Keratinocyte (primary cell): ENCODE results near the gene NSG2. TPM values are rescaled to one million over a fixed set of nuclear protein-coding genes. Genes with fewer than 3 reads are reported as not detected.

ENCODE experiments used
- DNase-seq: peaks from one replicate; pipeline ENCODE4 v3.0.0-alpha.2; 2011; ENCODE audit warnings: low read depth, missing footprints, low spot score
- FAIRE-seq: peaks from 2 replicates; lab custom pipeline; 2011; peaks lifted over from hg19 to GRCh38; lab: Jason Lieb, UNC
- H2AFZ ChIP-seq: 2 replicates; pipeline ENCODE4 v1.6.0; 2012; ENCODE audit warnings: low read length, control low read depth, inconsistent platforms; ENCODE audit not compliant: control insufficient read depth
- H3K27ac ChIP-seq: 2 replicates; pipeline ENCODE4 v1.5.1; 2011; ENCODE audit warnings: low read length; ENCODE audit not compliant: control insufficient read depth, insufficient read depth
- H3K27me3 ChIP-seq: 3 replicates; pipeline ENCODE4 v1.6.0; 2011; ENCODE audit warnings: low read length; ENCODE audit not compliant: control insufficient read depth, insufficient read depth; ENCODE audit errors: extremely low read depth
- H3K36me3 ChIP-seq, 2 experiments: 2 replicates in 1 of 2; 3 replicates in 1 of 2; pipeline ENCODE4 v1.5.1; 2011; ENCODE audit warnings: low read length in 2 of 2, mild to moderate bottlenecking in 1 of 2; ENCODE audit not compliant: control insufficient read depth in 2 of 2, insufficient read depth in 2 of 2; ENCODE audit errors: extremely low read depth in 1 of 2
- H3K4me1 ChIP-seq: 3 replicates; pipeline ENCODE4 v1.5.1; 2011; ENCODE audit warnings: low read length; ENCODE audit not compliant: control insufficient read depth, insufficient read depth; ENCODE audit errors: extremely low read depth
- H3K4me2 ChIP-seq: 3 replicates; pipeline ENCODE4 v1.6.0; 2011; ENCODE audit warnings: low read depth, low read length; ENCODE audit not compliant: control insufficient read depth, insufficient read depth; ENCODE audit errors: extremely low read depth
- H3K4me3 ChIP-seq, 3 experiments: fragments of 200-600 bp in 1 of 3; sonication (generic) in 1 of 3; 2 replicates in 2 of 3; 3 replicates in 1 of 3; pipeline ENCODE4 v1.5.1; 2011 to 2016; ENCODE audit warnings: low read length in 3 of 3, mild to moderate bottlenecking in 3 of 3, control low read depth in 2 of 3, inconsistent platforms in 1 of 3, low read depth in 1 of 3, mixed read lengths in 1 of 3, mixed run types in 1 of 3, moderate library complexity in 1 of 3; ENCODE audit not compliant: control insufficient read depth in 2 of 3, insufficient read depth in 2 of 3; ENCODE audit errors: extremely low read depth in 1 of 3
- H3K79me2 ChIP-seq: 2 replicates; pipeline ENCODE4 v1.6.0; 2012; ENCODE audit warnings: low read length; ENCODE audit not compliant: control insufficient read depth, insufficient read depth
- H3K9ac ChIP-seq: 3 replicates; pipeline ENCODE4 v1.6.0; 2011; ENCODE audit warnings: low read length; ENCODE audit not compliant: control insufficient read depth, insufficient read depth; ENCODE audit errors: extremely low read depth
- H3K9me1 ChIP-seq: 3 replicates; pipeline ENCODE4 v1.6.0; 2011; ENCODE audit warnings: low read length; ENCODE audit not compliant: control insufficient read depth, insufficient read depth; ENCODE audit errors: extremely low read depth
- H3K9me3 ChIP-seq: 2 replicates; pipeline ENCODE4 v1.5.1; 2012; ENCODE audit warnings: low read depth, low read length; ENCODE audit not compliant: control insufficient read depth
- H4K20me1 ChIP-seq: 3 replicates; pipeline ENCODE4 v1.6.0; 2011; ENCODE audit warnings: low read length; ENCODE audit not compliant: control insufficient read depth, insufficient read depth; ENCODE audit errors: extremely low read depth
- EZH2 ChIP-seq: IDR thresholded peaks from one replicate; pipeline ENCODE4 v1.6.1; 2012; ENCODE audit warnings: inconsistent platforms, mild to moderate bottlenecking, low read length, moderate library complexity
- dilution Hi-C: fragments of 300-500 bp; cut with MboI; formaldehyde crosslinking; loops from one replicate; pipeline ENCODE4 v1.7.0; 2020; ENCODE audit warnings: low sequenced_read_pairs; ENCODE audit not compliant: extremely low pct_ligation_motif_present
- polyA plus RNA-seq, 5 experiments: library from polyadenylated mRNA; depleted of rRNA in 3 of 5; stranded (reverse) in 3 of 5; stranded (forward) in 1 of 5; unstranded in 1 of 5; fragments of >200 nt; gene quantifications; 1 replicate in 1 of 5; 2 replicates in 3 of 5; 3 replicates in 1 of 5; pipeline versions ENCODE4 v1.2.1 to v1.2.3, GENCODE V29; 2011 to 2012; ENCODE audit warnings: missing spikeins in 2 of 5, low read depth in 1 of 5, low replicate concordance in 1 of 5
- TF ChIP-seq, protein P1 (sequence below), 3 experiments: IDR thresholded peaks in 1 of 3; conservative IDR thresholded peaks in 1 of 3; optimal IDR thresholded peaks in 1 of 3; 2 replicates in 2 of 3; 3 replicates in 1 of 3; pipeline versions ENCODE3 to v1.5.1; 2011; ENCODE audit warnings: low read length in 3 of 3, mild to moderate bottlenecking in 3 of 3, moderate library complexity in 2 of 3, control low read depth in 1 of 3, inconsistent platforms in 1 of 3; ENCODE audit not compliant: insufficient read depth in 2 of 3; ENCODE audit errors: extremely low read depth in 1 of 3

The NSG2 gene
- polyA plus RNA-seq, 1 donor (not counting 4 experiments of a cell fraction or from before 2014, with no cell fraction given), result not detected

DNA sequence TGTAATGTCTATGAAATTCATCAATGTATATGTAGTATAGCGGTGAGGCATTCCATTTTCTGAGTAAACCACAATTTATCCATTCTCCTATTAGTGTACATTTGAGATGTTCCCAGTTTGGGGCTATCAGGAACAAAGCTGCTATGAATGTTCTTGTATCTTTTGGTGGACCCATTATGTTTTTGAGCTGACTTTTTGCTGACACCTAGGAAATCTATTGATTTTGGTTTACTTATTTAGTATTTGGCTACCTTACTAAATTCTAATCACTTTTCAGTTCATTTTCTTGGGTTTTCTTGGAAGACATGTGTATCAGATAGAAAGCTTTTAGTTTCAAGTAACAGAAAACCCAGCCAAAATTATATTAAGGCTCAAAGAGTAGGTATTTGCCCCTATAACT, 13.7 kb downstream of the NSG2 start:
- TF ChIP-seq, protein P1, sequence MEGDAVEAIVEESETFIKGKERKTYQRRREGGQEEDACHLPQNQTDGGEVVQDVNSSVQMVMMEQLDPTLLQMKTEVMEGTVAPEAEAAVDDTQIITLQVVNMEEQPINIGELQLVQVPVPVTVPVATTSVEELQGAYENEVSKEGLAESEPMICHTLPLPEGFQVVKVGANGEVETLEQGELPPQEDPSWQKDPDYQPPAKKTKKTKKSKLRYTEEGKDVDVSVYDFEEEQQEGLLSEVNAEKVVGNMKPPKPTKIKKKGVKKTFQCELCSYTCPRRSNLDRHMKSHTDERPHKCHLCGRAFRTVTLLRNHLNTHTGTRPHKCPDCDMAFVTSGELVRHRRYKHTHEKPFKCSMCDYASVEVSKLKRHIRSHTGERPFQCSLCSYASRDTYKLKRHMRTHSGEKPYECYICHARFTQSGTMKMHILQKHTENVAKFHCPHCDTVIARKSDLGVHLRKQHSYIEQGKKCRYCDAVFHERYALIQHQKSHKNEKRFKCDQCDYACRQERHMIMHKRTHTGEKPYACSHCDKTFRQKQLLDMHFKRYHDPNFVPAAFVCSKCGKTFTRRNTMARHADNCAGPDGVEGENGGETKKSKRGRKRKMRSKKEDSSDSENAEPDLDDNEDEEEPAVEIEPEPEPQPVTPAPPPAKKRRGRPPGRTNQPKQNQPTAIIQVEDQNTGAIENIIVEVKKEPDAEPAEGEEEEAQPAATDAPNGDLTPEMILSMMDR (optimal IDR thresholded peaks at IDR 0.05 in 1 of 3, IDR thresholded peaks at IDR 0.05 in 1 of 3, conservative IDR thresholded peaks at IDR 0.05 in 1 of 3; ENCODE audit: extremely low read depth in 1 of 3, insufficient read depth in 2 of 3, low read length in 3 of 3), result no peak
- TF ChIP-seq EZH2, result no peak
- H3K36me3 ChIP-seq, result no peaks in the 10 kb centered on the region
- DNase-seq (no peak), FAIRE-seq (no peak)
- no peaks in the 10 kb centered on the region for H3K79me2 ChIP-seq
- no peak overlapping the region for H3K4me3 ChIP-seq
- no peak overlapping the region for H3K4me2 ChIP-seq
- no peaks in the 10 kb centered on the region for H4K20me1 ChIP-seq
- H3K4me1 ChIP-seq, result no peaks in the 10 kb centered on the region
- no peaks in the 10 kb centered on the region for H3K9me3 ChIP-seq
- no peaks in the 10 kb centered on the region for H3K27me3 ChIP-seq
- no peak overlapping the region for H2AFZ ChIP-seq
- no peak overlapping the region for H3K9ac ChIP-seq
- no peak overlapping the region for H3K27ac ChIP-seq
- no peaks in the 10 kb centered on the region for H3K9me1 ChIP-seq
- dilution Hi-C loops, result no loop called here

GRCh38 chr5:174063082-174063756, 17.7 kb downstream of the NSG2 start:
- Histone ChIP-seq H3K9ac (no peak overlapping the region), H2AFZ (no peak overlapping the region), H3K4me3 (no peak overlapping the region), H3K36me3 (no peaks in the 10 kb centered on the region), H3K9me1 (no peaks in the 10 kb centered on the region), H4K20me1 (no peaks in the 10 kb centered on the region), H3K4me1 (no peaks in the 10 kb centered on the region), H3K27ac (no peak overlapping the region), H3K79me2 (no peaks in the 10 kb centered on the region), H3K27me3 (no peaks in the 10 kb centered on the region), H3K9me3 (no peaks in the 10 kb centered on the region), H3K4me2 (no peak overlapping the region)
- TF ChIP-seq, protein P1 (optimal IDR thresholded peaks at IDR 0.05 in 1 of 3, IDR thresholded peaks at IDR 0.05 in 1 of 3, conservative IDR thresholded peaks at IDR 0.05 in 1 of 3; ENCODE audit: extremely low read depth in 1 of 3, insufficient read depth in 2 of 3, low read length in 3 of 3), result no peak
- no peak for TF ChIP-seq EZH2
- dilution Hi-C loops, result no loop called here
- no peak for FAIRE-seq
- DNase-seq, result no peak
